NCI-H2029 (cell line): ENCODE measurements around the gene PTH1R.

Experiments
- DNase-seq: peaks from one replicate; lab custom pipeline; 2025; lab: John Stamatoyannopoulos, UW

Gene PTH1R

GRCh38 chr3:46849686-46850467 lies 27.6 kb upstream of the PTH1R start:
- DNase-seq: no peak

GRCh38 chr3:46850468-46850779 lies 27.1 kb upstream of the PTH1R start:
- DNase-seq: no peak

- DNase-seq: no peak
These were observed 25.9 kb upstream of the PTH1R start for GRCh38 chr3:46851364-46852333.

- no peak for DNase-seq
These were observed 25.2 kb upstream of the PTH1R start for GRCh38 chr3:46852334-46852720.

GRCh38 chr3:46852839-46853355 lies 24.6 kb upstream of the PTH1R start:
- no peak for DNase-seq

- no peak for DNase-seq
These were observed 23.8 kb upstream of the PTH1R start for GRCh38 chr3:46853441-46854415.

GRCh38 chr3:46854555-46854991 lies 22.9 kb upstream of the PTH1R start:
- DNase-seq: no peak

GRCh38 chr3:46856576-46857471 lies 20.7 kb upstream of the PTH1R start:
- DNase-seq: no peak

GRCh38 chr3:46857485-46858341 lies 19.8 kb upstream of the PTH1R start:
- no peak for DNase-seq

- no peak for DNase-seq
These were observed 19.1 kb upstream of the PTH1R start for GRCh38 chr3:46858456-46858855.

- no peak for DNase-seq
These were observed 18.4 kb upstream of the PTH1R start for GRCh38 chr3:46859001-46859710.

GRCh38 chr3:46860017-46860809 lies 17.3 kb upstream of the PTH1R start:
- no peak for DNase-seq

GRCh38 chr3:46860810-46861604 lies 16.5 kb upstream of the PTH1R start:
- no peak for DNase-seq

GRCh38 chr3:46861605-46862368 lies 15.7 kb upstream of the PTH1R start:
- no peak for DNase-seq

- DNase-seq: no peak
These were observed 15.0 kb upstream of the PTH1R start for GRCh38 chr3:46862369-46863025.

- DNase-seq: no peak
These were observed 14.2 kb upstream of the PTH1R start, which contains the start of gene MYL3 for GRCh38 chr3:46863261-46863782. MYL3 (minus strand) TSS chr3:46863444; CDS start chr3:46863390, 54 bp downstream.
